CD4-positive, alpha-beta memory T cell (primary cell): ENCODE data around the gene SUGCT. TPM values are rescaled to one million over a fixed set of nuclear protein-coding genes. Genes with fewer than 3 reads are reported as not detected.
A peak's percentile ranks its signal among the peaks of the same experiment; 100 is the strongest.

ENCODE experiments used
- CTCF ChIA-PET: fragments of 350-600 bp; sonication (Branson Sonifier 250); formaldehyde crosslinking; loops from one replicate; lab custom pipeline; 2021; ENCODE audit warnings: inconsistent platforms; ENCODE audit not compliant: partially characterized antibody; lab: Charles Lee
- POLR2A ChIA-PET: fragments of 350-600 bp; sonication (Branson Sonifier 250); formaldehyde crosslinking; loops from one replicate; lab custom pipeline; 2021; ENCODE audit not compliant: partially characterized antibody; lab: Charles Lee
- DNase-seq, 5 donors: peaks; one replicate each; pipeline versions ENCODE4 v3.0.0 to v3.0.0-alpha.2; 2020 to 2022; ENCODE audit warnings: mixed read lengths in 1 of 5
- H3K27ac ChIP-seq: one replicate; pipeline ENCODE4 v1.7.0; 2013; ENCODE audit warnings: low read depth, low read length
- H3K27me3 ChIP-seq: 2 replicates; pipeline ENCODE4 v1.7.0; 2013; ENCODE audit warnings: mild to moderate bottlenecking, low read length, moderate library complexity; ENCODE audit not compliant: insufficient read depth
- H3K36me3 ChIP-seq: 2 replicates; pipeline ENCODE4 v1.7.0; 2013; ENCODE audit warnings: mild to moderate bottlenecking, low read length, moderate library complexity; ENCODE audit not compliant: insufficient read depth
- H3K4me1 ChIP-seq: 2 replicates; pipeline ENCODE4 v1.7.0; 2013; ENCODE audit warnings: mild to moderate bottlenecking, low read length, moderate library complexity; ENCODE audit not compliant: insufficient read depth
- H3K4me3 ChIP-seq, 2 donors: one replicate each; pipeline ENCODE4 v1.7.0; 2013; ENCODE audit warnings: low read length in 2 of 2, mild to moderate bottlenecking in 1 of 2
- H3K9me3 ChIP-seq, 2 donors: one replicate each; pipeline ENCODE4 v1.7.0; 2013; ENCODE audit warnings: low read length in 2 of 2, control low read depth in 1 of 2; ENCODE audit not compliant: control insufficient read depth in 1 of 2
- H3K27ac Mint-ChIP-seq, 7 donors: one replicate each; pipeline ENCODE4 v1.8.0; 2020 to 2021; ENCODE audit warnings: mixed read lengths in 7 of 7, mild to moderate bottlenecking in 6 of 7, inconsistent platforms in 3 of 7, moderate library complexity in 3 of 7
- H3K27me3 Mint-ChIP-seq, 2 donors: one replicate each; pipeline ENCODE4 v1.8.0; 2020 to 2021; ENCODE audit warnings: mixed read lengths in 2 of 2
- H3K36me3 Mint-ChIP-seq, 2 donors: one replicate each; pipeline ENCODE4 v1.8.0; 2020 to 2021; ENCODE audit warnings: mixed read lengths in 2 of 2, inconsistent platforms in 1 of 2, mild to moderate bottlenecking in 1 of 2
- H3K4me1 Mint-ChIP-seq, 4 donors: one replicate each; pipeline ENCODE4 v1.8.0; 2020 to 2021; ENCODE audit warnings: mixed read lengths in 4 of 4, mild to moderate bottlenecking in 1 of 4
- H3K4me3 Mint-ChIP-seq, 8 donors: one replicate each; pipeline ENCODE4 v1.8.0; 2020 to 2021; ENCODE audit warnings: mixed read lengths in 8 of 8, mild to moderate bottlenecking in 7 of 8, moderate library complexity in 6 of 8, inconsistent platforms in 3 of 8
- H3K9me3 Mint-ChIP-seq, 8 donors: one replicate each; pipeline ENCODE4 v1.8.0; 2020 to 2021; ENCODE audit warnings: mixed read lengths in 8 of 8, mild to moderate bottlenecking in 5 of 8, inconsistent platforms in 3 of 8, moderate library complexity in 1 of 8
- intact Hi-C: fragments of 100-400 bp; cut with micrococcal nuclease; formaldehyde crosslinking; loops from one replicate; pipeline ENCODE4 v1.15.1; 2023
- polyA plus RNA-seq, 2 donors: library from polyadenylated mRNA; unstranded; fragments of 300-500 nt; fragmentation: Illumina TruSeq; gene quantifications; one replicate each; pipeline ENCODE4 v1.2.3, GENCODE V29; 2021
- total RNA-seq, 2 experiments: library from RNA; stranded (reverse); gene quantifications; one replicate each; pipeline ENCODE4 v1.2.3, GENCODE V29; 2021

Gene SUGCT
- total and polyA plus RNA-seq, 4 experiments from 2014 or later, result 0.41 to 4.4 (median 1.2) TPM

DNA sequence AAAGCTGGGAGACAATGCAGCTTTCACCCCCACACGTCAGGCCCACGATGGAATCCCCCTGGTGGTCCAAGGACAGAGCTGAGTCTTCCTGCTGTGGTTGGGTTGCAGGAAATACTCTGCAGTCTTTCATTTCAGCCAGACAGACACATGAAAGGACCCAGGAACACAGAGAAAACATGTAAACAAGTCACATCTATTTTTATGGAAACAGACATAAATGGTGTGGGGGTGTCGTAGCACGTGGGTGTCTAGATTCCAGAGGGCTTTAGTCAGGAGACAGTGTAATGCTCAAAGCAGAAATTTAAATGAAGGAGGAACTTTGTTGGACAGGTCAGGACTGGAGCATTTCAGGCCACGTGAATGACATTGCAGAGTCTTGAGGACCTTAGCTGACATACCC lies 444.6 kb downstream of the SUGCT start:
- Histone ChIP-seq H3K9me3 (no peaks in the 10 kb centered on the region), H3K27me3 (no peaks in the 10 kb centered on the region), H3K4me3 (no peak overlapping the region), H3K36me3 (no peaks in the 10 kb centered on the region), H3K27ac (no peak overlapping the region), H3K4me1 (no peaks in the 10 kb centered on the region)
- H3K36me3 Mint-ChIP-seq, result no peaks in the 10 kb centered on the region
- H3K4me3 Mint-ChIP-seq, result no peak overlapping the region
- DNase-seq, result no peak
- intact Hi-C loops, result no loop called here
- no peaks in the 10 kb centered on the region for H3K27me3 Mint-ChIP-seq
- no peaks in the 10 kb centered on the region for H3K4me1 Mint-ChIP-seq
- peak overlapping the region in 1 of 7 donors; percentile 1 for H3K27ac Mint-ChIP-seq
- H3K9me3 Mint-ChIP-seq, result peaks cover 3 to 24% (median 9%) of the 10 kb centered on the region in 8 donors
- CTCF ChIA-PET, result no interaction called here
- POLR2A ChIA-PET, result no interaction called here

DNA sequence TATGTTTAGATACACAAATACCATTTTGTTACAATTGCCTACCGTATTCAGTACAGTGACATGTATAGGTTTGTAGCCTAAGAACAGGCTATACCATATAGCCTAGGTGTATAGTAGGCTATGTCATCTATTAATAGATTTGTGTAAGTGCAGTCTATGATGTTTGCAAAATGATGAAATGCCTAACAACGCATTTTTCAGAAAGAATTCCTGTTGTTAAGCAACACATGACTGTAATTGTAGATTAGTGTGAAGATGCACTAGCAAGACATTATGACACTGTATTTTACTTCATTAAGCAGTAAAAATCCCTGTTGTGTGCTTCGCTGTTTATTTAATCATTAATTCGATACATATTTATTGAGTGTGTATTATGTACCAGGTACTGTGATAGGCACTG lies 446.0 kb downstream of the SUGCT start:
- no peak overlapping the region for H3K27ac ChIP-seq
- H3K4me3 ChIP-seq, result no peak overlapping the region
- ChIA-PET CTCF (no interaction called here), POLR2A (no interaction called here)
- intact Hi-C loops, result no loop called here
- Mint-ChIP-seq H3K36me3 (no peaks in the 10 kb centered on the region), H3K4me3 (no peak overlapping the region), H3K4me1 (no peaks in the 10 kb centered on the region), H3K9me3 (peaks cover 3 to 21% (median 7%) of the 10 kb centered on the region in 8 donors), H3K27me3 (no peaks in the 10 kb centered on the region), H3K27ac (no peak overlapping the region)
- H3K36me3 ChIP-seq, result no peaks in the 10 kb centered on the region
- DNase-seq, result no peak
- H3K27me3 ChIP-seq, result no peaks in the 10 kb centered on the region
- no peaks in the 10 kb centered on the region for H3K9me3 ChIP-seq
- H3K4me1 ChIP-seq, result no peaks in the 10 kb centered on the region

DNA sequence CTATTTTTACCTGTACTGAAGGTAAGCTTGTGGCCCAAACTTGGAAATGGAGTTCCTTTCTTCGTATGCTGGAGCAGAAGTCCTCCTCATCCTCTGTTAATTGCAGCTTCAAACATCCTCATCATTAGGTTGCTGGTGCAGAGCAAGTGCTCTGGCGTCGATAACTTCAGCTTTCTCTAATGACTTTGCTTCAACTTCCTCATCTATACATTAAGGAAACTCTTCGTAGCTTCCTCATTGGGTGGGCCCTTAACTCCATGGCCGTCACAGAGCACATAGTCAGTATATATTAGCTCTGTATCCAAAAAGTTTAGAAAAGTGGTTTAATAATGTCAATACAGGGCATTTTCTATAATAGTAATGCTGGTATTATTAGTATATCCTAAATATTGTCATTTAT lies 447.7 kb downstream of the SUGCT start:
- Mint-ChIP-seq H3K36me3 (no peaks in the 10 kb centered on the region), H3K4me3 (no peak overlapping the region), H3K9me3 (peaks cover 3 to 13% (median 7%) of the 10 kb centered on the region in 8 donors), H3K27ac (no peak overlapping the region), H3K27me3 (no peaks in the 10 kb centered on the region), H3K4me1 (no peaks in the 10 kb centered on the region)
- Histone ChIP-seq H3K36me3 (no peaks in the 10 kb centered on the region), H3K27ac (no peak overlapping the region), H3K27me3 (no peaks in the 10 kb centered on the region), H3K4me1 (no peaks in the 10 kb centered on the region), H3K9me3 (no peaks in the 10 kb centered on the region), H3K4me3 (no peak overlapping the region)
- DNase-seq, result no peak
- CTCF ChIA-PET, result no interaction called here
- POLR2A ChIA-PET, result no interaction called here
- intact Hi-C loops, result no loop called here

DNA sequence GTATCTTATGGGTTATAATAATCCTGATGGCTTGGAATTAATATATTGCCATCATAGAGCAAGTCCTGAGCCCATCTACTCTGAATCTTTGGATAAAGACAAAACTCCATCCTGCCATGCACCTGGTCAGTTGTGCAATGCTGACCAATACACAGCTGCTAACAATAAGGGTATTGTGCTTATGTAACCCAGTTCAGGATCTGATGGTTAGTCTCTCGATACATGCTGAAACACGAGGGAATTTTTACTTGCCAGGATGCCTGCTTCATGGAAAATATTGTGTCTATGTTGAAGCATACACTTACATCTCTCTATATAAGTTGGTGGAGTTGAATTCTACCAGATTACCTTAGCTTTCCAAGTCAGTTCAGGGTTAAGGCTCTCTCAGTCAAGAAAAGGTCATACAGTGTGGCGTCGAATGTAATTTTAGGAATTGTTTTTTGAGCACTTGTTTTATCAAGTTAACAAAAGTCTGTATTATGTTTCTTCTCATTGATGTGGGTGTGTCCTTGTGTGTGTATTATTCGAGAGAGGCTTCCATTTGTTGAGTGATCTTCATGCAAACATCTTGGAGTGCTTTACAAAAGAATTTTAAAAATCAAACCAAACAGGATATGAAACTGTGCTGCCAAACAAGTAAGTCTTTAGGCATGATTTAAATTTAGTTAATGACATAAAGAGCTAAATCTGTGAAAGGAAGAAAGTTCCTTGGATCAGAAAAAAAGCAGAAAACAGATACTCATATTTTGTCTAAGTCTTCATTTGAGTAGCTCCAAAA lies 449.1 kb downstream of the SUGCT start:
- H3K36me3 ChIP-seq, result no peaks in the 10 kb centered on the region
- peaks cover under 1 to 7% (median 5%) of the 10 kb centered on the region in 8 donors for H3K9me3 Mint-ChIP-seq
- no peak overlapping the region for H3K27ac ChIP-seq
- POLR2A ChIA-PET, result no interaction called here
- no peaks in the 10 kb centered on the region for H3K27me3 ChIP-seq
- no peak for DNase-seq
- intact Hi-C loops, result no loop called here
- H3K4me1 Mint-ChIP-seq, result no peaks in the 10 kb centered on the region
- no peak overlapping the region for H3K4me3 ChIP-seq
- no peaks in the 10 kb centered on the region for H3K36me3 Mint-ChIP-seq
- CTCF ChIA-PET, result no interaction called here
- H3K4me3 Mint-ChIP-seq, result no peak overlapping the region
- no peaks in the 10 kb centered on the region for H3K27me3 Mint-ChIP-seq
- no peaks in the 10 kb centered on the region for H3K9me3 ChIP-seq
- peak overlapping the region in 1 of 7 donors; percentile 29 for H3K27ac Mint-ChIP-seq
- no peaks in the 10 kb centered on the region for H3K4me1 ChIP-seq

DNA sequence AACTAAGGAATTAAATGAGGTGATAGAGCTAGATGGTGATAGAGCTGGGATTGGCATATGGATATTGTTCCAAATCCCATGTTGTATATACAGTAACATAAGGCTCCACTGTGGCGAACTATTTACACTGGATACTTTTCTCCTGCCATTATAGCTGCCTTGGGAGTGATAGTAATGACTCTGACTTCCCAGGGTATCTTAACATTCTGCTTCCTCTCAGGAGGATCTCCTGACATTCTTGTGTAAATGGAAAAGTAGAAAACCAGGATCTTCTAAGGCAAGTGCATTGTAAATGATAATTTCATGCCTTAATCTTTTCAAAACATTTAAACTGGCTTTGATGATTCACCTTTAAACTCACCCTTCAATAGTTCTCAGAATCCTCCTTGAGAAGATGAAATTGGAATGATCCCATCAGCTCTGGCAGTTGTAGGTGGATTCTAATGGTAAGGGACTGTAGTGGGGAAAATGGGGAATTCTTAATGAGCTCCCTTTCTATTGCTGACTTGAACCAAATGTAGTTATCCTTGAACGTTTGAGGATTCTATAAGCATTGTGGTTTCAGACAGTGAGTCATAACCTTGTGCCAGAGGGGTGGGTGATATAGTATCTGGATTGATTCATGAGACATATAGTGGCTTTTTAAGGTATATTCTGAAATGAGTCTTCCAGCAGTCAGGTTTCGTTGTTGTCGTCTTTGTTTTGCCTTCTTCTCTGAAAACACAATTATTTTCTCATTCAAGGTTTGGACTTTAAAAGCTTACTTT lies 450.0 kb downstream of the SUGCT start:
- no peaks in the 10 kb centered on the region for H3K27me3 Mint-ChIP-seq
- POLR2A ChIA-PET, result no interaction called here
- Histone ChIP-seq H3K36me3 (no peaks in the 10 kb centered on the region), H3K9me3 (no peaks in the 10 kb centered on the region), H3K4me1 (no peaks in the 10 kb centered on the region), H3K4me3 (no peak overlapping the region), H3K27ac (no peak overlapping the region), H3K27me3 (no peaks in the 10 kb centered on the region)
- intact Hi-C loops, result no loop called here
- H3K27ac Mint-ChIP-seq, result no peak overlapping the region
- H3K4me3 Mint-ChIP-seq, result no peak overlapping the region
- CTCF ChIA-PET, result no interaction called here
- no peaks in the 10 kb centered on the region for H3K36me3 Mint-ChIP-seq
- DNase-seq, result no peak
- peaks cover 0 to 7% (median 3%) of the 10 kb centered on the region in 8 donors for H3K9me3 Mint-ChIP-seq
- no peaks in the 10 kb centered on the region for H3K4me1 Mint-ChIP-seq

DNA sequence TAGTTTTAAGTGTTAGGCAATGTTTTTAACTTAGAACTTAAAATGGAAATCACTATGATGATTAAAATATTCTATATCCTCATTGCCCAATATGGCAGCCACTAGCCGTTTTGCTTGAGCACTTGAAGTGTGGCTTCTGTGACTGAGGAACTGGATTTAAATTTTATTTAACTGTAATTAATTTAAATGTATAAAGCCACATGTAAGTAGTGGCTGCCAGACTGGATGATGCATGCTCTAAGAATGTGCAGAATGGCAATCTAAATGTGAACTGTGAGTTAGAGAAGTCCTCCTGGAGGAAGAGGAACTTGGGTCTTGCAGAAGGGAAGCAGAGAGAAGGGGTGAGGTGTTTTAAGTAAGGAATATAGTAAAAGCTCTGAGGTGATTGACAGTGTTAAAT lies 451.4 kb downstream of the SUGCT start:
- ChIA-PET POLR2A (no interaction called here), CTCF (no interaction called here)
- Histone ChIP-seq H3K4me3 (no peak overlapping the region), H3K9me3 (no peaks in the 10 kb centered on the region), H3K4me1 (no peaks in the 10 kb centered on the region), H3K27me3 (no peaks in the 10 kb centered on the region), H3K27ac (no peak overlapping the region), H3K36me3 (no peaks in the 10 kb centered on the region)
- DNase-seq, result no peak
- Mint-ChIP-seq H3K27ac (no peak overlapping the region), H3K27me3 (no peaks in the 10 kb centered on the region), H3K9me3 (peaks cover 2 to 14% (median 7%) of the 10 kb centered on the region in 8 donors), H3K4me3 (no peak overlapping the region), H3K4me1 (no peaks in the 10 kb centered on the region), H3K36me3 (no peaks in the 10 kb centered on the region)
- intact Hi-C loops, result no loop called here

DNA sequence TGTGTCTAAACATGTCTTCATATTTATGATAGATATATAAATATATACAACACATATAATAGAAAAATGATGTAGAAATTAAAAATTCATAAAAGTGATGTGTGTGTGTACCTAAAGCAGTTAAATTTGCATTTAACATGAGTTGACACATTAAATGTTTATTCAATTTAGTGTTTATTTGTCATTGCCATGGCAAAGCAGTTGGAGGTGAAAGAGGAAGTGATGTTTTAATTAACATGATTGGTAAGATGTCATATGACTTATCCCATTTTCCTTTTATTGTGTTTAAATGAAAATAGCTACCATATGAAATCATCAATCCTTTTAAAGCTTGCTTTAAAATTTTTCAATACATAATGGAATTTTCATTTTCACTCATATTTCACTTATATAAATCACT lies 452.6 kb downstream of the SUGCT start:
- POLR2A ChIA-PET, result no interaction called here
- Histone ChIP-seq H3K27ac (no peak overlapping the region), H3K36me3 (no peaks in the 10 kb centered on the region), H3K4me3 (no peak overlapping the region), H3K9me3 (no peaks in the 10 kb centered on the region), H3K27me3 (no peaks in the 10 kb centered on the region), H3K4me1 (no peaks in the 10 kb centered on the region)
- no peak overlapping the region for H3K27ac Mint-ChIP-seq
- no peak overlapping the region for H3K4me3 Mint-ChIP-seq
- H3K36me3 Mint-ChIP-seq, result peaks cover 0 to 3% of the 10 kb centered on the region in 2 donors
- peaks cover 3 to 18% (median 11%) of the 10 kb centered on the region in 8 donors for H3K9me3 Mint-ChIP-seq
- no peaks in the 10 kb centered on the region for H3K4me1 Mint-ChIP-seq
- DNase-seq, result no peak
- intact Hi-C loops, result no loop called here
- CTCF ChIA-PET, result no interaction called here
- no peaks in the 10 kb centered on the region for H3K27me3 Mint-ChIP-seq
